ENCODE results near the gene KERA.

KERA gene

DNA sequence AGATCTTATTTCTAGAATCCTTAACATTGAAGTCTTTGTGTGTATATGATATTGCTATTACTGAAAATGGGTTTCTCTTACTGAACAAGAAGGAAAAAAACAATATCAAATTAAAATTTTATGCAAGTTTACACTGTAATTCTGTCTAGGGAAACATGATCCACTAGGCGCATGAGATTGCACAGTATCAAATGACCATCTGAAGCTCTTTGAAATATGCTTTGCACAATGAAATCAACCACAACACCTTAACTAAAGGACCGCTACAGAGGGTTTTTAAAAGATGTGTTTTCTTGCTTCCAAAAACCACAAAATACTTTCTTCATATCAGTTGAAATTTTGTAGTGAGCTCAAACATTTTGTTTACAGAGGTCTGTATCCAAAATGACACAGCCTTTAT, 15.1 kb upstream of the KERA start:
- Histone ChIP-seq H3K4me3 (ENCODE audit: low read length) (no peak overlapping the region), H3K9me2 (replicated peaks; ENCODE audit: insufficient read depth, low read length) (no peaks in the 10 kb centered on the region), H3K4me2 (ENCODE audit: low read depth, low read length) (no peak overlapping the region), H4K20me1 (ENCODE audit: insufficient read depth, low read length) (no peaks in the 10 kb centered on the region), H3K4me1 (ENCODE audit: low read length) (no peaks in the 10 kb centered on the region), H3F3A (ENCODE audit: insufficient read depth, low read length) (no peaks in the 10 kb centered on the region), H3K27ac (ENCODE audit: low read length) (no peak overlapping the region), H3K9me3 (replicated peaks; ENCODE audit: insufficient read depth, low read length) (no peaks in the 10 kb centered on the region), H3K9ac (ENCODE audit: low read length) (no peak overlapping the region), H3K27me3 (replicated peaks; ENCODE audit: insufficient read depth, low read length) (no peaks in the 10 kb centered on the region), H2AFZ (ENCODE audit: low read length) (no peak overlapping the region), H3K36me3 (replicated peaks; ENCODE audit: insufficient read depth, low read length) (no peaks in the 10 kb centered on the region), H3K79me2 (ENCODE audit: low read length) (no peaks in the 10 kb centered on the region)
- TF ChIP-seq, protein P1, sequence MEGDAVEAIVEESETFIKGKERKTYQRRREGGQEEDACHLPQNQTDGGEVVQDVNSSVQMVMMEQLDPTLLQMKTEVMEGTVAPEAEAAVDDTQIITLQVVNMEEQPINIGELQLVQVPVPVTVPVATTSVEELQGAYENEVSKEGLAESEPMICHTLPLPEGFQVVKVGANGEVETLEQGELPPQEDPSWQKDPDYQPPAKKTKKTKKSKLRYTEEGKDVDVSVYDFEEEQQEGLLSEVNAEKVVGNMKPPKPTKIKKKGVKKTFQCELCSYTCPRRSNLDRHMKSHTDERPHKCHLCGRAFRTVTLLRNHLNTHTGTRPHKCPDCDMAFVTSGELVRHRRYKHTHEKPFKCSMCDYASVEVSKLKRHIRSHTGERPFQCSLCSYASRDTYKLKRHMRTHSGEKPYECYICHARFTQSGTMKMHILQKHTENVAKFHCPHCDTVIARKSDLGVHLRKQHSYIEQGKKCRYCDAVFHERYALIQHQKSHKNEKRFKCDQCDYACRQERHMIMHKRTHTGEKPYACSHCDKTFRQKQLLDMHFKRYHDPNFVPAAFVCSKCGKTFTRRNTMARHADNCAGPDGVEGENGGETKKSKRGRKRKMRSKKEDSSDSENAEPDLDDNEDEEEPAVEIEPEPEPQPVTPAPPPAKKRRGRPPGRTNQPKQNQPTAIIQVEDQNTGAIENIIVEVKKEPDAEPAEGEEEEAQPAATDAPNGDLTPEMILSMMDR (IDR thresholded peaks at IDR 0.05; ENCODE audit: low read length), result no peak
- TF ChIP-seq EZH2 (optimal IDR thresholded peaks at IDR 0.05; ENCODE audit: low read depth, low read length) (no peak), EZH2phosphoT487 (IDR thresholded peaks at IDR 0.05; ENCODE audit: low read length) (no peak)
- no peak for DNase-seq

DNA sequence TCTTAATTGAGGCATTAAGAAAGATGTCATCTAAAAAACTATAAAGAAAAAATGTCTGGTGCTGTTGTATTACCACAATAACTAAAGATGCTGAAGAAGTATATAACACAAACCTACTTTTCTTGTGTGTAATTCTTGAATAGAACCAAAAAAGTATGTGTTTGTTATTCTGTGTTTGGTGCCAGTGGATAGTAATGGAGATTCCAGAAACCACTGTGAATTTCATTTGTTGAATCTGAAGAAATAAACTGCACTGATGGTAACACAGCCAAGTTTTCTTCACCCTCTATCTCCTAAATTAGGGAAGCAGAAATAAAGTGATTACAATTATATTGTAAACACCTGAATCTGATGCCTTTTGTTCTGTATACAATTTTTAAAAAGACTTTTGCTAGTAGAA, 13.1 kb upstream of the KERA start:
- H3K4me1 ChIP-seq (ENCODE audit: low read length), result no peaks in the 10 kb centered on the region
- no peaks in the 10 kb centered on the region for H4K20me1 ChIP-seq (ENCODE audit: insufficient read depth, low read length)
- H3F3A ChIP-seq (ENCODE audit: insufficient read depth, low read length), result no peaks in the 10 kb centered on the region
- H3K27ac ChIP-seq (ENCODE audit: low read length), result no peak overlapping the region
- H3K27me3 ChIP-seq (replicated peaks; ENCODE audit: insufficient read depth, low read length), result no peaks in the 10 kb centered on the region
- H3K9ac ChIP-seq (ENCODE audit: low read length), result no peak overlapping the region
- no peak for TF ChIP-seq EZH2phosphoT487 (IDR thresholded peaks at IDR 0.05; ENCODE audit: low read length)
- TF ChIP-seq, protein P1 (IDR thresholded peaks at IDR 0.05; ENCODE audit: low read length), result no peak
- TF ChIP-seq EZH2 (optimal IDR thresholded peaks at IDR 0.05; ENCODE audit: low read depth, low read length), result no peak
- no peaks in the 10 kb centered on the region for H3K9me3 ChIP-seq (replicated peaks; ENCODE audit: insufficient read depth, low read length)
- no peak overlapping the region for H3K4me3 ChIP-seq (ENCODE audit: low read length)
- no peaks in the 10 kb centered on the region for H3K79me2 ChIP-seq (ENCODE audit: low read length)
- DNase-seq, result no peak
- H3K4me2 ChIP-seq (ENCODE audit: low read depth, low read length), result no peak overlapping the region
- H3K9me2 ChIP-seq (replicated peaks; ENCODE audit: insufficient read depth, low read length), result no peaks in the 10 kb centered on the region
- H3K36me3 ChIP-seq (replicated peaks; ENCODE audit: insufficient read depth, low read length), result no peaks in the 10 kb centered on the region
- H2AFZ ChIP-seq (ENCODE audit: low read length), result no peak overlapping the region

DNA sequence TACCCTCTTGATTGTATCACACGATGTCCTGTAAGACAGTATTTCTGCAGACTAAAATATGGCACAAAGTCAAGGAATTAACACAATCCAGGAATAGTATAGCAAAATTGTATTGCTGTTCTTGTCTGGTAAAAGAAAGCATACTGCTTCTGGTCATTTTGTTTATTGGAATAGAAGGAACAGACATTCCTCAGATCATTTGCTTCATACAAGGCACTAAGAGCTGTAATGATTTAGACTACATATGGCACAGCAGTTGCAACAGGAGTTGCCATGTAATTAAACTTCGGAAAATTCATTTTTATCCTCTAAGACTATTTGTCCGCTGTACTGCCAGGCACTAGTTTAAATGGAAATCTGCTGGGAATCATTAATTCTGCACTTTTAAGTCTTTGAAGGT, 7.6 kb upstream of the KERA start:
- H3K9me3 ChIP-seq (replicated peaks; ENCODE audit: insufficient read depth, low read length), result no peaks in the 10 kb centered on the region
- no peak overlapping the region for H3K27ac ChIP-seq (ENCODE audit: low read length)
- no peak overlapping the region for H3K9ac ChIP-seq (ENCODE audit: low read length)
- no peaks in the 10 kb centered on the region for H3K27me3 ChIP-seq (replicated peaks; ENCODE audit: insufficient read depth, low read length)
- H3K4me2 ChIP-seq (ENCODE audit: low read depth, low read length), result no peak overlapping the region
- no peak overlapping the region for H3K4me3 ChIP-seq (ENCODE audit: low read length)
- H3K4me1 ChIP-seq (ENCODE audit: low read length), result no peaks in the 10 kb centered on the region
- no peaks in the 10 kb centered on the region for H3K9me2 ChIP-seq (replicated peaks; ENCODE audit: insufficient read depth, low read length)
- TF ChIP-seq, protein P1 (IDR thresholded peaks at IDR 0.05; ENCODE audit: low read length), result no peak
- TF ChIP-seq EZH2phosphoT487 (IDR thresholded peaks at IDR 0.05; ENCODE audit: low read length) (no peak), EZH2 (optimal IDR thresholded peaks at IDR 0.05; ENCODE audit: low read depth, low read length) (no peak)
- no peak for DNase-seq
- no peaks in the 10 kb centered on the region for H3F3A ChIP-seq (ENCODE audit: insufficient read depth, low read length)
- H3K36me3 ChIP-seq (replicated peaks; ENCODE audit: insufficient read depth, low read length), result no peaks in the 10 kb centered on the region
- no peaks in the 10 kb centered on the region for H4K20me1 ChIP-seq (ENCODE audit: insufficient read depth, low read length)
- no peak overlapping the region for H2AFZ ChIP-seq (ENCODE audit: low read length)
- no peaks in the 10 kb centered on the region for H3K79me2 ChIP-seq (ENCODE audit: low read length)
